GM12864 (cell line): Measurements from ENCODE around the gene SIRT3.
"Not testable (repeated sequence)": the region's sequence is repeated elsewhere in the genome, so short reads cannot be mapped to it uniquely, and the experiment has no call there.

Experiments
- DNase-seq: peaks from one replicate; pipeline ENCODE4 v3.0.0-alpha.2; 2011; ENCODE audit warnings: low read depth
- H3K4me3 ChIP-seq: 2 replicates; pipeline ENCODE4 v1.5.1; 2011; ENCODE audit warnings: mild to moderate bottlenecking, low read depth, low read length, control low read depth
- CTCF ChIP-seq: IDR thresholded peaks from 2 replicates; pipeline ENCODE4 v1.5.1; 2011; ENCODE audit warnings: low read depth, mild to moderate bottlenecking, moderate library complexity, low read length, control low read depth, inconsistent platforms; ENCODE audit errors: missing control alignments

SIRT3 gene

GRCh38 chr11:240315-240714 is 4.2 kb upstream of the SIRT3 start:
- DNase-seq = no peak
- TF ChIP-seq CTCF = no peak
- no peak overlapping the region for H3K4me3 ChIP-seq

- DNase-seq = not testable (repeated sequence)
- H3K4me3 ChIP-seq = peak overlapping the region; percentile 92; the same call in 1 of the 2 replicates
These were observed 2.2 kb upstream of the SIRT3 start for GRCh38 chr11:238346-238745.

- peak within 1 kb of the TSS; percentile 92 for H3K4me3 ChIP-seq
- no peak for TF ChIP-seq CTCF
- DNase-seq = peak; percentile 52
These were observed 929 bp upstream of the SIRT3 start, which contains the start of gene PSMD13 for GRCh38 chr11:236774-237767. PSMD13 (plus strand) TSS chr11:236976; CDS start chr11:237050, 74 bp downstream.

- peak overlapping the region; percentile 85 for H3K4me3 ChIP-seq
- DNase-seq = no peak
- no peak for TF ChIP-seq CTCF
These were observed 539 bp downstream of the SIRT3 start for GRCh38 chr11:235609-235996.

GRCh38 chr11:235180-235579 is 962 bp downstream of the SIRT3 start:
- H3K4me3 ChIP-seq = peak overlapping the region; percentile 85
- TF ChIP-seq CTCF = no peak
- DNase-seq = no peak

- no peak overlapping the region for H3K4me3 ChIP-seq
- no peak for TF ChIP-seq CTCF
- DNase-seq = no peak
These were observed 3.2 kb downstream of the SIRT3 start for GRCh38 chr11:232783-233565.

GRCh38 chr11:230431-230830 is 5.7 kb downstream of the SIRT3 start:
- no peak for DNase-seq
- no peak overlapping the region for H3K4me3 ChIP-seq
- no peak for TF ChIP-seq CTCF
